GM19395 (cell line): ENCODE results near the gene FILIP1.
A peak's percentile ranks its signal among the peaks of the same experiment; 100 is the strongest.
"Not testable (repeated sequence)": the region's sequence is repeated elsewhere in the genome, so short reads cannot be mapped to it uniquely, and the experiment has no call there.

ENCODE experiments used
- ATAC-seq: cut with Tn5 transposase; IDR thresholded peaks from one replicate; pipeline ENCODE4 v1.9.1; 2021; ENCODE audit warnings: mild to moderate bottlenecking, moderate library complexity; ENCODE audit not compliant: unreplicated experiment

FILIP1 gene

GRCh38 chr6:75463061-75463460 is 30.5 kb downstream of the FILIP1 start:
- ATAC-seq: no peak

- no peak for ATAC-seq
These were observed 32.9 kb downstream of the FILIP1 start for GRCh38 chr6:75460681-75461080.

- no peak for ATAC-seq
These were observed 34.7 kb downstream of the FILIP1 start for GRCh38 chr6:75458895-75459294.

GRCh38 chr6:75450903-75451302 is 42.7 kb downstream of the FILIP1 start:
- ATAC-seq: no peak

- ATAC-seq: no peak
These were observed 43.9 kb downstream of the FILIP1 start for GRCh38 chr6:75449630-75450206.

GRCh38 chr6:75446241-75446880 is 47.2 kb downstream of the FILIP1 start:
- peak; percentile 86 for ATAC-seq

GRCh38 chr6:75445738-75446137 is 47.9 kb downstream of the FILIP1 start:
- ATAC-seq: no peak

- no peak for ATAC-seq
These were observed 48.7 kb downstream of the FILIP1 start for GRCh38 chr6:75444899-75445298.

- ATAC-seq: not testable (repeated sequence)
These were observed 51.7 kb downstream of the FILIP1 start for GRCh38 chr6:75441883-75442282.

- not testable (repeated sequence) for ATAC-seq
These were observed 52.1 kb downstream of the FILIP1 start for GRCh38 chr6:75441479-75441878.

GRCh38 chr6:75438442-75439116 is 55.0 kb downstream of the FILIP1 start:
- ATAC-seq: no peak

- no peak for ATAC-seq
These were observed 55.6 kb downstream of the FILIP1 start for GRCh38 chr6:75438013-75438431.

GRCh38 chr6:75437421-75437891 is 56.1 kb downstream of the FILIP1 start:
- no peak for ATAC-seq

- no peak for ATAC-seq
These were observed 56.7 kb downstream of the FILIP1 start for GRCh38 chr6:75436869-75437268.

GRCh38 chr6:75432809-75433208 is 60.8 kb downstream of the FILIP1 start:
- ATAC-seq: not testable (repeated sequence)

GRCh38 chr6:75431379-75431778 is 62.2 kb downstream of the FILIP1 start:
- no peak for ATAC-seq

- no peak for ATAC-seq
These were observed 62.8 kb downstream of the FILIP1 start for GRCh38 chr6:75430631-75431325.

- no peak for ATAC-seq
These were observed 64.4 kb downstream of the FILIP1 start for GRCh38 chr6:75429061-75429703.

GRCh38 chr6:75428204-75428603 is 65.4 kb downstream of the FILIP1 start:
- no peak for ATAC-seq

- no peak for ATAC-seq
These were observed 66.3 kb downstream of the FILIP1 start for GRCh38 chr6:75427329-75427728.
